BJ (cell line): Measurements from ENCODE around the gene DMAP1. TPM values are rescaled to one million over a fixed set of nuclear protein-coding genes. Genes with fewer than 3 reads are reported as not detected.

Experiments
- CTCF ChIA-PET: fragments of 350-600 bp; formaldehyde crosslinking; extraction: SDS; loops from one replicate; lab custom pipeline; 2021; ENCODE audit warnings: antibody characterized with exemption, inconsistent platforms; lab: Yijun Ruan, JAX
- POLR2A ChIA-PET: fragments of 300-600 bp; sonication (Branson Sonifier 250); formaldehyde crosslinking; extraction: SDS; loops from one replicate; lab custom pipeline; 2021; ENCODE audit warnings: antibody characterized with exemption; lab: Charles Lee
- DNase-seq: peaks from one replicate; pipeline ENCODE4 v3.0.0-alpha.2; 2011; ENCODE audit warnings: low read depth
- H3K27me3 ChIP-seq: 2 replicates; pipeline ENCODE4 v1.6.0; 2011; ENCODE audit warnings: low read length; ENCODE audit not compliant: control insufficient read depth, insufficient read depth
- H3K36me3 ChIP-seq: 2 replicates; pipeline ENCODE4 v1.5.1; 2011; ENCODE audit warnings: low read length; ENCODE audit not compliant: control insufficient read depth, insufficient read depth
- H3K4me3 ChIP-seq: 2 replicates; pipeline ENCODE4 v1.5.1; 2011; ENCODE audit warnings: low read depth, mild to moderate bottlenecking, control low read depth, low read length
- CTCF ChIP-seq: IDR thresholded peaks from 2 replicates; pipeline ENCODE4 v1.5.1; 2011; ENCODE audit warnings: low read depth, mild to moderate bottlenecking, control low read depth, inconsistent platforms, low read length, moderate library complexity; ENCODE audit not compliant: insufficient read depth
- polyA plus RNA-seq: library from polyadenylated mRNA; depleted of rRNA; stranded (reverse); fragments of >200 nt; gene quantifications from 2 replicates; pipeline ENCODE4 v1.2.3, GENCODE V29; 2011; rRNA removed
- small RNA-seq: library from RNA; depleted of rRNA; stranded (forward); fragments of <200 nt; gene quantifications from one replicate; pipeline ENCODE3, GENCODE V24; 2012; ENCODE audit warnings: low replicate concordance, low read depth; ENCODE audit not compliant: insufficient read length

Gene DMAP1
- polyA plus RNA-seq, 1 experiment, result 45.1 TPM

DNA sequence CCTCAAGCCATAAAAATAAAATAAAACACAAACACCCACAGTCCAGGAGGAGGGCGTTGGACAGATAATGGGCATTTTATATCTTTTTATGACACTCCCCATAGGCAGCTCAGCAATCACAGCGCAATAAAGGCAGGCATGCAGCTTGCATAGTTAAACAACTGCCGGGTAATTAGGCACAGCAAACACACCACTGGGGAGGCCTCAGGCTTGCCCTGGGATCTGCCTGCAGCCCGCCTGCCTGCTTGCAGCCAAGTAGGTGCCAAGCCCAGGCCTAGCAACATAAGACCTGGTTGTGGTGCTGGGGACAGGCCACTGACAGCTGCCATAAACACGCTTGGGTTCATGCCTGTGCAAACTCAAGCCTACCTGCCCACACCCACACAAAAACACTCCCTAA is 54.2 kb downstream of the DMAP1 start:
- ChIA-PET CTCF (interaction anchor here (0.7 to 2.5 kb wide), 5 partner anchors 10 to 50 kb away, joined by 3 to 7 read pairs (median 4); no protein-coding TSS in a partner anchor), POLR2A (no interaction called here)
- H3K36me3 ChIP-seq, result no peaks in the 10 kb centered on the region
- no peak overlapping the region for H3K4me3 ChIP-seq
- TF ChIP-seq CTCF, result no peak
- DNase-seq, result no peak
- H3K27me3 ChIP-seq, result no peaks in the 10 kb centered on the region

DNA sequence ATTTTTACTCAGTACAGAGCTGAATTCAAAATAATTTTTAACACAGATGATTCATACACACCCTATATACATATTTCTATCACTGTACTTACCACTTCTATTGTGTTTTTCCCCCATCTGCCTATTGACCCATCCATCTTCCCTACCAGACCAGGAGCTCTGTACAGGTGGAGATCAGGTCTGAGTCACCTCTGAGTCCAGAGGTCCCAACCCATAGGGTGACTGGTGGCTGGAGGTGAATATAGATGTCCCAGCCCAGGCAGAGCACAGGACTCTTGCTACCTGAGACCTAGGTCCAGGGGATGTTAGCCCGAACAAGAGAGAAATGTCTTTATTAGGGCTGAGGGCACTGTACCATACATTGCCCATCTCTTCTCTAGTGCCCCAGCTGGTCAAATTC is 54.8 kb downstream of the DMAP1 start:
- no peaks in the 10 kb centered on the region for H3K27me3 ChIP-seq
- ChIA-PET CTCF (interaction anchor here (0.8 to 2.5 kb wide), 4 partner anchors 10 to 50 kb away, joined by 3 to 7 read pairs (median 4); no protein-coding TSS in a partner anchor), POLR2A (no interaction called here)
- no peak for DNase-seq
- TF ChIP-seq CTCF, result no peak
- H3K36me3 ChIP-seq, result no peaks in the 10 kb centered on the region
- H3K4me3 ChIP-seq, result no peak overlapping the region

Small RNA genes lying within 50 kb of the gene (small RNA-seq; reads per million reads assigned to genes)
- not detected for gene AL035417.1

Other genes with a start within 250 kb of the DMAP1 start
- gene DPH2, start 243.5 kb upstream of the DMAP1 start, polyA plus RNA-seq, result 20.9 and 35.3 TPM in 2 replicates
- 135 and 186 TPM in 2 replicates for gene ATP6V0B, start 238.5 kb upstream of the DMAP1 start, polyA plus RNA-seq
- 60.2 and 82.2 TPM in 2 replicates for gene B4GALT2, start 234.3 kb upstream of the DMAP1 start, polyA plus RNA-seq
- 0.98 and 2.0 TPM in 2 replicates for gene CCDC24, start 221.9 kb upstream of the DMAP1 start, polyA plus RNA-seq
- gene SLC6A9, start 182.0 kb upstream of the DMAP1 start, polyA plus RNA-seq, result 29.2 and 53.9 TPM in 2 replicates
- 0.06 and 0.16 TPM in 2 replicates for gene KLF17, start 94.7 kb upstream of the DMAP1 start, polyA plus RNA-seq
- gene KLF18, start 71.8 kb upstream of the DMAP1 start, polyA plus RNA-seq, result not detected in 2 replicates
- gene ERI3, start 141.8 kb downstream of the DMAP1 start, polyA plus RNA-seq, result 55.6 and 75.4 TPM in 2 replicates
- gene RNF220, start 191.8 kb downstream of the DMAP1 start, polyA plus RNA-seq, result 49.8 and 65.4 TPM in 2 replicates